MM.1S (cell line): ENCODE data around the gene MUC13.

Experiments used
- DNase-seq: peaks from one replicate; pipeline ENCODE4 v3.0.0-alpha.2; 2015
- H2AFZ ChIP-seq: fragments of 300-600 bp; sonication (generic); 2 replicates; pipeline ENCODE4 v1.6.0; 2016; ENCODE audit warnings: antibody characterized with exemption, low read length
- H3F3A ChIP-seq: fragments of 300-600 bp; sonication (generic); 2 replicates; pipeline ENCODE4 v1.6.1; 2016; ENCODE audit warnings: mild to moderate bottlenecking, antibody characterized with exemption, low read length, moderate library complexity, mixed read lengths; ENCODE audit not compliant: insufficient read depth
- H3K27ac ChIP-seq: fragments of 300-600 bp; sonication (generic); 2 replicates; pipeline ENCODE4 v1.5.1; 2016; ENCODE audit warnings: mild to moderate bottlenecking, low read length
- H3K27me3 ChIP-seq: fragments of 300-600 bp; sonication (generic); replicated peaks from 2 replicates; pipeline ENCODE4 v1.6.0; 2016; ENCODE audit warnings: low read length; ENCODE audit not compliant: insufficient read depth
- H3K36me3 ChIP-seq: fragments of 300-600 bp; sonication (generic); replicated peaks from 2 replicates; pipeline ENCODE4 v1.6.1; 2016; ENCODE audit warnings: mild to moderate bottlenecking, low read length, mixed read lengths; ENCODE audit not compliant: insufficient read depth
- H3K4me1 ChIP-seq: fragments of 300-600 bp; sonication (generic); 2 replicates; pipeline ENCODE4 v1.6.1; 2016; ENCODE audit warnings: low read length, mixed read lengths
- H3K4me2 ChIP-seq: fragments of 300-600 bp; sonication (generic); 2 replicates; pipeline ENCODE4 v1.6.0; 2016; ENCODE audit warnings: low read depth, low read length
- H3K4me3 ChIP-seq: fragments of 300-600 bp; sonication (generic); 2 replicates; pipeline ENCODE4 v1.5.1; 2016; ENCODE audit warnings: low read length, mixed read lengths
- H3K79me2 ChIP-seq: fragments of 300-600 bp; sonication (generic); 2 replicates; pipeline ENCODE4 v1.6.1; 2016; ENCODE audit warnings: mixed run types, low read length, mixed read lengths
- H3K9ac ChIP-seq: fragments of 300-600 bp; sonication (generic); 2 replicates; pipeline ENCODE4 v1.6.1; 2016; ENCODE audit warnings: low read length, mixed read lengths
- H3K9me2 ChIP-seq: fragments of 300-600 bp; sonication (generic); replicated peaks from 2 replicates; pipeline ENCODE4 v1.6.1; 2016; ENCODE audit warnings: mild to moderate bottlenecking, low read length, mixed read lengths; ENCODE audit not compliant: insufficient read depth
- H3K9me3 ChIP-seq: fragments of 300-600 bp; sonication (generic); replicated peaks from 2 replicates; pipeline ENCODE4 v1.6.1; 2016; ENCODE audit warnings: mild to moderate bottlenecking, low read length, mixed read lengths; ENCODE audit not compliant: insufficient read depth
- H4K20me1 ChIP-seq: fragments of 300-600 bp; sonication (generic); 2 replicates; pipeline ENCODE4 v1.6.1; 2016; ENCODE audit warnings: mild to moderate bottlenecking, low read length, moderate library complexity, mixed read lengths; ENCODE audit not compliant: insufficient read depth
- CTCF ChIP-seq: fragments of 300-600 bp; sonication (generic); IDR thresholded peaks from 2 replicates; pipeline ENCODE4 v1.5.1; 2016; ENCODE audit warnings: antibody characterized with exemption, low read length, mixed read lengths
- EZH2 ChIP-seq: fragments of 300-600 bp; sonication (generic); optimal IDR thresholded peaks from 2 replicates; pipeline ENCODE3; 2017; ENCODE audit warnings: low read depth, mild to moderate bottlenecking, antibody characterized with exemption, low read length, mixed read lengths
- EZH2phosphoT487 ChIP-seq: fragments of 300-600 bp; sonication (generic); IDR thresholded peaks from 2 replicates; pipeline ENCODE4 v1.6.1; 2018; ENCODE audit warnings: antibody characterized with exemption, low read length

Gene MUC13

GRCh38 chr3:124862006-124862405 lies 72.5 kb downstream of the MUC13 start:
- no peak for DNase-seq
- Histone ChIP-seq H3K36me3 (no peaks in the 10 kb centered on the region), H3K27me3 (no peaks in the 10 kb centered on the region), H3K9me3 (no peaks in the 10 kb centered on the region), H3K9me2 (no peaks in the 10 kb centered on the region), H2AFZ (no peak overlapping the region), H3K9ac (no peak overlapping the region), H3K79me2 (no peaks in the 10 kb centered on the region), H3F3A (no peaks in the 10 kb centered on the region), H3K4me3 (no peak overlapping the region), H3K4me2 (no peak overlapping the region), H3K4me1 (no peaks in the 10 kb centered on the region), H3K27ac (no peak overlapping the region), H4K20me1 (no peaks in the 10 kb centered on the region)
- no peak for TF ChIP-seq EZH2phosphoT487
- TF ChIP-seq EZH2 = no peak
- no peak for TF ChIP-seq CTCF

- H3K27ac ChIP-seq = no peak overlapping the region
- DNase-seq = no peak
- no peaks in the 10 kb centered on the region for H3K36me3 ChIP-seq
- H3K9ac ChIP-seq = no peak overlapping the region
- H3K9me2 ChIP-seq = no peaks in the 10 kb centered on the region
- no peak overlapping the region for H3K4me3 ChIP-seq
- H3K79me2 ChIP-seq = no peaks in the 10 kb centered on the region
- no peaks in the 10 kb centered on the region for H3K4me1 ChIP-seq
- H2AFZ ChIP-seq = no peak overlapping the region
- H3F3A ChIP-seq = no peaks in the 10 kb centered on the region
- H4K20me1 ChIP-seq = no peaks in the 10 kb centered on the region
- H3K9me3 ChIP-seq = no peaks in the 10 kb centered on the region
- no peak for TF ChIP-seq EZH2
- no peak overlapping the region for H3K4me2 ChIP-seq
- no peaks in the 10 kb centered on the region for H3K27me3 ChIP-seq
Measured at GRCh38 chr3:124861041-124861440, 73.5 kb downstream of the MUC13 start.

GRCh38 chr3:124860599-124860998 lies 74.0 kb downstream of the MUC13 start:
- Histone ChIP-seq H3K4me2 (no peak overlapping the region), H3K27me3 (no peaks in the 10 kb centered on the region), H3K9me2 (no peaks in the 10 kb centered on the region), H3K9ac (no peak overlapping the region), H3F3A (no peaks in the 10 kb centered on the region), H3K4me3 (no peak overlapping the region), H3K9me3 (no peaks in the 10 kb centered on the region), H3K27ac (no peak overlapping the region), H4K20me1 (no peaks in the 10 kb centered on the region), H2AFZ (no peak overlapping the region), H3K79me2 (no peaks in the 10 kb centered on the region), H3K4me1 (no peaks in the 10 kb centered on the region), H3K36me3 (no peaks in the 10 kb centered on the region)
- no peak for TF ChIP-seq EZH2phosphoT487
- no peak for TF ChIP-seq EZH2
- no peak for TF ChIP-seq CTCF
- DNase-seq = no peak

- Histone ChIP-seq H3K9me3 (no peaks in the 10 kb centered on the region), H3K79me2 (no peaks in the 10 kb centered on the region), H2AFZ (no peak overlapping the region), H3F3A (no peaks in the 10 kb centered on the region), H3K9me2 (no peaks in the 10 kb centered on the region), H3K27ac (no peak overlapping the region), H3K4me2 (no peak overlapping the region), H4K20me1 (no peaks in the 10 kb centered on the region), H3K4me3 (no peak overlapping the region), H3K4me1 (no peaks in the 10 kb centered on the region), H3K36me3 (no peaks in the 10 kb centered on the region), H3K27me3 (no peaks in the 10 kb centered on the region), H3K9ac (no peak overlapping the region)
- DNase-seq = no peak
- TF ChIP-seq EZH2 (no peak), CTCF (no peak), EZH2phosphoT487 (no peak)
Measured at GRCh38 chr3:124859025-124859424, 75.5 kb downstream of the MUC13 start.
